HG02943 (cell line): ENCODE measurements around the gene ALOX5AP.

ENCODE experiments used
- ATAC-seq: cut with Tn5 transposase; IDR thresholded peaks from one replicate; pipeline ENCODE4 v1.9.1; 2021; ENCODE audit warnings: mild to moderate bottlenecking, low read depth, moderate library complexity; ENCODE audit not compliant: unreplicated experiment

Gene ALOX5AP

DNA sequence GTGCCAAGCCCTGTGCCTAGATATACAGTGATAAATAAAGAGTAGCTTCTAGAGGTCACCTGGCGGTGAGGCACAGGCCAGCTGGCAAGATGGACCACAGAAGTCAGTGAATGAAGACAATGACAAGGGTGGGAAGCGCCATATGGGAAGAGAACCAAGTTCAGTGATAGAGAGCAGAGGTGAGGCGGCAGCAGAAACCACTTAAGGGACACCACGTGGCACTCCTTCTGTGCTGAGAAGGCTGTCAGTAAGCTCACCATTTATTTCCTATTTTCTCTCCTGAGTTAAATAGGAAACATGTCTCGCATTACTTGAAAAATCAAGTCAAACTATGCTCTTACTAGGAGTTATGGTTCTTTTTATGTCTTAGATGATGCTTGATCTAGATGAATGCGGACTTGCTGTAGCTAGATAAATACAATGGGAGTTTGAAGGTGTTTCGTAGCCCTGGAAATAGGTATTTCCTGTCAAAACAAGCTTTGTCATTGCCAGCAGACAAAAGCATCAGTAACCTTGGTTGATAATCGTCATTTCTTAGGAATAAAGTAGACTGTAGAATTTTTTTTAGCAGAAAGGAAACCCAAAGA, 17.8 kb downstream of the ALOX5AP start:
- no peak for ATAC-seq

- ATAC-seq: no peak
These were observed 20.3 kb downstream of the ALOX5AP start for GRCh38 chr13:30755678-30756077.

- no peak for ATAC-seq
These were observed 21.8 kb downstream of the ALOX5AP start for GRCh38 chr13:30757026-30757742.

- ATAC-seq: no peak
These were observed 24.4 kb downstream of the ALOX5AP start for GRCh38 chr13:30759748-30760147.

- no peak for ATAC-seq
These were observed 27.3 kb downstream of the ALOX5AP start for GRCh38 chr13:30762643-30763042.

DNA sequence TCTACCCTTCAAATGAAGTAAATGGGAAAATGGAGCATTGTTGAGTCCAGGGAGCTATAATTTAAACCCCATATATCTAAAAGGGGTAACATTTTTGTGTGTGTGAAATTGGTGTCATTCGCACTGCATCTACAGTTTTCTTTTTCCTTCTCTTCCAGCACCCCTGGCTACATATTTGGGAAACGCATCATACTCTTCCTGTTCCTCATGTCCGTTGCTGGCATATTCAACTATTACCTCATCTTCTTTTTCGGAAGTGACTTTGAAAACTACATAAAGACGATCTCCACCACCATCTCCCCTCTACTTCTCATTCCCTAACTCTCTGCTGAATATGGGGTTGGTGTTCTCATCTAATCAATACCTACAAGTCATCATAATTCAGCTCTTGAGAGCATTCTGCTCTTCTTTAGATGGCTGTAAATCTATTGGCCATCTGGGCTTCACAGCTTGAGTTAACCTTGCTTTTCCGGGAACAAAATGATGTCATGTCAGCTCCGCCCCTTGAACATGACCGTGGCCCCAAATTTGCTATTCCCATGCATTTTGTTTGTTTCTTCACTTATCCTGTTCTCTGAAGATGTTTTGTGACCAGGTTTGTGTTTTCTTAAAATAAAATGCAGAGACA, 28.6 kb downstream of the ALOX5AP start:
- ATAC-seq: no peak

- ATAC-seq: no peak
These were observed 30.9 kb downstream of the ALOX5AP start for GRCh38 chr13:30766231-30766630.

DNA sequence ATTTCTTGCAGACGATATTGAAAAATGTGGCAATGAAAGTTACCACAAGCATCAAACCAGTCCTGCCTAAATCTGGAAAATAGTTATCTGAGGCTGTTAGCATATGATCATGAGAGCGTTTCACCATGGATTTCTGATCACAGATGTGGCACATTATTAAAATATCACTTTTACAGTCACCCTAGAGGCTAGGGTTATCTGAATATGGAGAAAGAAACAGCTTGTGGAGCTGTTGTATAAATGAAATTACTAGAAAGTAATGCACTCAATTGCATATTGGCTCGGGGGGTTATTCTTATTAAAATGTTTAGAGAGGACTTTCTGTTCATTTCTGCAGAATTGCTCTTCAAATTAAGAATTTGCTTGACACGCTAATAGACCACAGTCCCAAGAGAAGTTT, 35.6 kb downstream of the ALOX5AP start:
- ATAC-seq: no peak

DNA sequence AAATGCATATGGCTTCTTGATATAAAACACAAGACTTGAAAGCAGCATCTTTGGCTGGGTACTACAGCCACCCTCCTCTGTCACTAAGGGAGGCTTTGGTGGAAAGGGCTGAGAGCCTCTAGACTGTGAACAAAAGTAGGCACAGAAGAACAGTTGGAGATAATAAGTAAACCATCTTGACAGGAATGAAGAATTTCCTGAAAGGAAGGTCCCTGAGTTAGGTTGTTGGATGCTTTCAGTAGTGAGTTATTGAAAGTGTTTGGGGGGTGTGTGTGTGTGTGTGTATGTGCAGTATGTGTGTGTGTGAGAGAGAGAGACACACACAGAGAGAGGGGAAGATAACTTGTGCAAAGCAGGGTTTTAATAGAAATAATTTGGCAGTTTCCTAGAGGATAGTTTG, 38.2 kb downstream of the ALOX5AP start:
- no peak for ATAC-seq

DNA sequence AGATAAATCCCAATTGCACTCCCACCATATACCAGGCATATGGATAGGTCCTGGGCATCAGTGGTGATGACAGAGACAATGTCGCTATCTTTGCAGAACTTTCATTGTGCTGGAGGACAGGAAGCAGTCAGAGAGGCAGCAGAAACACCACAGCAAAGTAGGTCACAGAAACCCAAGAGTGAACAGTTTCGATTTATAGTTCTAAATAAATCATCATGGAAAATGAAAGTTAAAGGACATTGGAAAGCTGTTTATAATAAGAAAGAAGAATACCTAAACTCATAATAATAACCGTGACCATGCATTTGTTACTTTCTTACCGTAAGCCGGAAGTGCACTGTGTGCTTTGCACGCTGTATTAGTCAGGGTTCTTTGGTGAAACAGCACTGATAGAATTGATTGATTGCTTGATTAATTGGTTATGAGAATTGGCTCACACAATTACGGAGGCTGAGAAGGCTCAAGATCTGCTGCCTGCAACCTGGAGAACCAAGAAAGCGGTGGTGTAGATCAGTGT, 38.9 kb downstream of the ALOX5AP start:
- ATAC-seq: no peak

- no peak for ATAC-seq
These were observed 41.3 kb downstream of the ALOX5AP start for GRCh38 chr13:30776661-30777060.

GRCh38 chr13:30779016-30779415, 43.7 kb downstream of the ALOX5AP start:
- no peak for ATAC-seq

DNA sequence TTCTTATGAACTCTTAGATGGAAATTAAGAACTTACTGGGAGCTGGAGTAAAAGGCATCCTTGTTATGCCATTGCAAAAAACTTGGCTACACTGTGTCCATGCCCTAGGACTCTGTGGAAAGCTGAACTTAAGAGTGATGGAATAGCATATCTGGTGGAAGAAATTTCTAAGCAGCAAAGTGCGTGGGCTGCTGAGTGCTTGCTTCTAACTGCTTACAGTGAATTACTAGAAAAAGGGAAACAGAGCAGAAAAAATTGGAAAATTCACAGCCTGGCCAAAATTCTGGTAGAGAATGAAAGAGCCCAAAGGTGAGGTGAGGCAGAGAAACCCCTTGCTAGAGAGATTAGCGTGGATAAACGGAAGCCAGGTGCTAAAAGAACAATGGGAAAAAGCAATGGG, 44.3 kb downstream of the ALOX5AP start:
- ATAC-seq: no peak

GRCh38 chr13:30780338-30780981, 45.1 kb downstream of the ALOX5AP start:
- ATAC-seq: no peak

GRCh38 chr13:30785191-30785850, 50.0 kb downstream of the ALOX5AP start:
- ATAC-seq: no peak

DNA sequence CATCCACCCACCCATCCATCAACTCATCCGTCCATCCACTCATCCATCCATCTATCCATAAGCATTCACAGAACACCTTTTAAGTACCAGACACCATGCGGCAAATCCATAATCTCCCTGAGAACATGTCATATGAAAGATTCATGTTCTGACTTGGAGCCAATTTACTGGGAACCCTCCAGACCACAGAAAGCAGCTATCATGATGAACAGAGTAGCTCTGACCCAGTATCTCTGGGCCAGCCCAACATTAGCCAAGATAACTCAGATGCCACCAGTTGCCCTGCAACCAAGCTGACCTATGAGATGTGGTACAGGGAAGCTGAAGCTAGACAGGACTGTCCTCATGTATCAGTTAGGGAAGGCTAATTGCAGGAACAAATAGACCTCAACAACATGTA, 51.3 kb downstream of the ALOX5AP start:
- no peak for ATAC-seq

DNA sequence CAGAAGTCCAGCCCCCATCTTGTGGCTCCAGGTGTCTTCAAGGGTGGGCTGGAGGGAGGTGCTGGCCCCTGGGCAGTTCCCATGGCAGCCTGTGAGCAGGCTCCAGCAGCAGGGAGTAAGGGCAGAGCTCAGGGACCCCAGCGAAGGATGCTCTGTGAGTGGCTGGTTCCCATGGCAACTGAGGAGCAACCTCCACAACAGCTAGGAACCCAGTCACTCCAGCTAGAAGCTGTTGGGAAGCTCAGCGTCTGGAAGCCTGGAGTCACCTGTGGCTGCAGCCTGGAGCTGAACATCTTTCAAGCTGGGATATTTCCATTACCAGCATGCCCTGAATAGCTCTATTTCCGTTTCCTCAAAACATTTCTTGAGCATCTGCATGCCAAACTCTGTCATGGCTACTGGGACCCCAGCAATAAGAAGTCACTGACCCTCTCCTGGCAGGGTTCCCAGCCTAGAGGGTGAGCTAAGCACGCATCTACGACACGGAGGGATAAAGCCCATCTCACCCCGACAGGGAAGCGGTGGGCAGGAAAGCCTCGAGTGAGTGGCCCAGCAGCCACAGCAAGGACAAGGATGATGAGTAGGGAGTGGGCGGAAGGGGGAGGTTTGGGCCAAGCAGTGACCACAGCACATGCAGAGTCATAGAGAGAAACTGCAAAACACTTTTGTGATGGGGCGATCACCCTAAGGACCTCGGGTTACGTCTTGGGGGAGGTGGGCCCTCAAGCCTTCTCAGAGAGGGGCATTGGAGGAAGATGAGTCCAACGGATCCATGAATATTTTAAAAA, 52.6 kb downstream of the ALOX5AP start:
- no peak for ATAC-seq

DNA sequence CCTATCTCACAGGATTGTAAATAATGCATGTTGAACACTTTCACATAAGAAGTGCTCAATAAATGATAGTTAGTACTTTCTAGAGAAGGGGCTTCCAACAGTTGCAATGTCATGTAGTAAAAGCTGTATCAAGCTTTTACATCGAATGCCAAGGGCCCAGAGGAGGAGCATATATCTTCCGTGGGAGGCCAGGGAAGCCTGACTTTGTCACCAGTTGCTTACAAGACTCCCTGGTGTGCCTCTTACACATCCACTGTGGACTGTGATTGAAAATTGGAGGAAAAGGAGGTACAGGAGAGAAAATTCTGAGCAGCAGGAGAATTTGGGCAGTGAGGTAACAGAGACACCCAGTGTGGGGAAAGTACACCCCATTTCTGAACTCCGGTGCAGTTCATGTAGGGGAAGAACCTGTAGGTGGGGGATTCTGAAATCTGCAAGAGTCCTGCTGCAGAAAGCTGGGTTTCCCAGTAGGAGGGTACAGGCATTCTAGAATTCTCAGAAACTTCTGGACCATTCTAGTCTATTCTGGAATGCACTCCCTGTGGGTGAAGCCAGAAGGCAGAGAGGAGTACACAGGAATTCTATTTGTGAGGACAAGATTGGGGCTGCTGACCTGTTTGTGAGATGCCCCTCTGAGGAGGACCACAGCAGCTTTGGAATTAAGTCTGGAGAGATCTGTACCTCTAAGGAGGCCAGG, 54.0 kb downstream of the ALOX5AP start:
- ATAC-seq: no peak

GRCh38 chr13:30790592-30790991, 55.2 kb downstream of the ALOX5AP start:
- no peak for ATAC-seq
